ENCODE data around the gene NPRL2.

The NPRL2 gene

GRCh38 chr3:50323614-50324199, 26.9 kb downstream of the NPRL2 start:
- Histone ChIP-seq H3K4me1 (ENCODE audit: control insufficient read depth, insufficient read depth, low read length) (peaks cover 40% of the 10 kb centered on the region), H3K27me3 (ENCODE audit: control insufficient read depth, insufficient read depth, low read length) (no peaks in the 10 kb centered on the region), H3K4me2 (ENCODE audit: low read length) (no peak overlapping the region), H3K4me3 (ENCODE audit: low read length) (no peak overlapping the region), H3K9ac (ENCODE audit: low read depth, low read length) (no peak overlapping the region), H3K36me3 (ENCODE audit: insufficient read depth, low read length) (peaks cover 18% of the 10 kb centered on the region), H3K9me3 (replicated peaks; ENCODE audit: low read length) (no peaks in the 10 kb centered on the region)

- peaks cover 24% of the 10 kb centered on the region for H3K36me3 ChIP-seq (ENCODE audit: insufficient read depth, low read length)
- no peaks in the 10 kb centered on the region for H3K9me3 ChIP-seq (replicated peaks; ENCODE audit: low read length)
- no peak overlapping the region for H3K4me2 ChIP-seq (ENCODE audit: low read length)
- no peak overlapping the region for H3K9ac ChIP-seq (ENCODE audit: low read depth, low read length)
- H3K4me3 ChIP-seq (ENCODE audit: low read length) = no peak overlapping the region
- no peaks in the 10 kb centered on the region for H3K27me3 ChIP-seq (ENCODE audit: control insufficient read depth, insufficient read depth, low read length)
- H3K4me1 ChIP-seq (ENCODE audit: control insufficient read depth, insufficient read depth, low read length) = peaks cover 34% of the 10 kb centered on the region
Observed at GRCh38 chr3:50323092-50323600, 27.4 kb downstream of the NPRL2 start.

- Histone ChIP-seq H3K4me1 (ENCODE audit: control insufficient read depth, insufficient read depth, low read length) (peaks cover 34% of the 10 kb centered on the region), H3K9me3 (replicated peaks; ENCODE audit: low read length) (no peaks in the 10 kb centered on the region)
Observed at GRCh38 chr3:50322386-50323091, 28.0 kb downstream of the NPRL2 start, which contains the start of gene HYAL2. TSS of gene HYAL2 (minus strand) at chr3:50322745. CDS start at chr3:50320489, 2,256 bp downstream.

DNA sequence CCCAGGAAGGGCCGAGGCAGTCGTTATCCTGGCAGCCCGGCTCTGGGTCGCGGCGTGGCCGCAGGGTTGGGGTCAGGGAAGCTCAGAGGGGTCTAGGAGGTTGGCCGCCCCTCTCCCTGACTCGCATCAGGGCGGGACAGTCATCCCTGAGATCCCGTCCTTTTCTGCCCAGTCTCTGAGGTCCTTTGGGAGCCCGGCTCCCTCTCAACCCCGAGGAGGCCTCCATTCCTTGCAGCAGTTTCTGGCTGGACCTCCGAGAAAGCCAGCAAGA, 28.5 kb downstream of the NPRL2 start:
- Histone ChIP-seq H3K4me3 (ENCODE audit: low read length) (peak overlapping the region; percentile 73), H3K4me1 (ENCODE audit: control insufficient read depth, insufficient read depth, low read length) (peaks cover 29% of the 10 kb centered on the region), H3K36me3 (ENCODE audit: insufficient read depth, low read length) (peaks cover 29% of the 10 kb centered on the region), H3K9me3 (replicated peaks; ENCODE audit: low read length) (no peaks in the 10 kb centered on the region), H3K9ac (ENCODE audit: low read depth, low read length) (peak overlapping the region; percentile 96), H3K4me2 (ENCODE audit: low read length) (peak overlapping the region; percentile 85), H3K27me3 (ENCODE audit: control insufficient read depth, insufficient read depth, low read length) (no peaks in the 10 kb centered on the region)

More at GRCh38 chr3:50322386-50323091, 28.0 kb downstream of the NPRL2 start, which contains the start of gene HYAL2:
- Histone ChIP-seq H3K4me2 (ENCODE audit: low read length) (peak within 1 kb of the TSS; percentile 85), H3K9ac (ENCODE audit: low read depth, low read length) (peak within 1 kb of the TSS; percentile 96), H3K4me3 (ENCODE audit: low read length) (peak within 1 kb of the TSS; percentile 73), H3K27me3 (ENCODE audit: control insufficient read depth, insufficient read depth, low read length) (no peaks in the 10 kb centered on the region), H3K36me3 (ENCODE audit: insufficient read depth, low read length) (peaks cover 29% of the 10 kb centered on the region)

- H3K36me3 ChIP-seq (ENCODE audit: insufficient read depth, low read length) = peaks cover 29% of the 10 kb centered on the region
- H3K9ac ChIP-seq (ENCODE audit: low read depth, low read length) = peak overlapping the region; percentile 96
- peak overlapping the region; percentile 85 for H3K4me2 ChIP-seq (ENCODE audit: low read length)
- no peaks in the 10 kb centered on the region for H3K9me3 ChIP-seq (replicated peaks; ENCODE audit: low read length)
- no peaks in the 10 kb centered on the region for H3K27me3 ChIP-seq (ENCODE audit: control insufficient read depth, insufficient read depth, low read length)
- peaks cover 31% of the 10 kb centered on the region for H3K4me1 ChIP-seq (ENCODE audit: control insufficient read depth, insufficient read depth, low read length)
- H3K4me3 ChIP-seq (ENCODE audit: low read length) = peak overlapping the region; percentile 73
Observed at GRCh38 chr3:50321336-50322114, 29.1 kb downstream of the NPRL2 start.

- peaks cover 24% of the 10 kb centered on the region for H3K36me3 ChIP-seq (ENCODE audit: insufficient read depth, low read length)
- H3K27me3 ChIP-seq (ENCODE audit: control insufficient read depth, insufficient read depth, low read length) = no peaks in the 10 kb centered on the region
- peaks cover 31% of the 10 kb centered on the region for H3K4me1 ChIP-seq (ENCODE audit: control insufficient read depth, insufficient read depth, low read length)
Observed at GRCh38 chr3:50320853-50321335, 29.7 kb downstream of the NPRL2 start.

DNA sequence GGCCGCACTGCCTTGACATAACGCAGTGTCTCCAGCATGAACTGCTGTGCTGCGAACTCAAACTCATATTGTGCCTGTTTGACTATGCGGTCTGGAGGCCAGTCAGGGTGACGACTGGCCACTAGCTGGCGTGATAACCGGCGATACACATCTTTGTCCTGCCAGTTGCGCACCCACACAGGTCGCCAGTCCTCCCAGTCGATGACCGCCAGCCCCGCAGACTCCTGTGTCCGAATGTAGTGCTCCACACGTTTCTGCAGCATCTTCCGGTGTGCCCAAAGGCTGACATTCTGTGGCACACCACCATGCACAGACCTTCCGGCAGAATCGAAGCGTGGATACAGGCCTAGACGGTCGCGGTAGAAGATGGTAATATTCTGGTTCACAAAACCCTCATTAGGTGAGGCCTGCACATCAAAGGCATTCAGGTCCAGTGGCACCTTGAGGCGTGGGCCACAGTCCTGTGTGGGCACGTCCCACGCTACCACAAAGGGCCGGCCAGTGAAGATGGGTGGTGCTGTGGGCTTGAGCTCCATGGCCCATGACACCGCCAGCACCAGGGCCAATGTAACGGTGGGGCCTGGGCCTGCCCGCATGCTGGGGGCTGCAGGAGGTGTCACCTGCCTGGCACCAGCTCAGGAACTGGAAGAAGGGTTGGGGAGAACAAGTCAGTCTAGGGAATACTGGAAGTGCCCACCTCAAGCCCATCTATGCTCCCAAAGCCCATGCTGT, 30.5 kb downstream of the NPRL2 start:
- H3K4me2 ChIP-seq (ENCODE audit: low read length) = peak overlapping the region; percentile 85
- peaks cover 22% of the 10 kb centered on the region for H3K36me3 ChIP-seq (ENCODE audit: insufficient read depth, low read length)
- peak overlapping the region; percentile 96 for H3K9ac ChIP-seq (ENCODE audit: low read depth, low read length)
- H3K4me1 ChIP-seq (ENCODE audit: control insufficient read depth, insufficient read depth, low read length) = peaks cover 31% of the 10 kb centered on the region
- peak overlapping the region; percentile 73 for H3K4me3 ChIP-seq (ENCODE audit: low read length)
- no peaks in the 10 kb centered on the region for H3K27me3 ChIP-seq (ENCODE audit: control insufficient read depth, insufficient read depth, low read length)
- H3K9me3 ChIP-seq (replicated peaks; ENCODE audit: low read length) = no peaks in the 10 kb centered on the region

More at GRCh38 chr3:50320853-50321335, 29.7 kb downstream of the NPRL2 start:
- no peaks in the 10 kb centered on the region for H3K9me3 ChIP-seq (replicated peaks; ENCODE audit: low read length)
- H3K9ac ChIP-seq (ENCODE audit: low read depth, low read length) = peak overlapping the region; percentile 96
- H3K4me3 ChIP-seq (ENCODE audit: low read length) = peak overlapping the region; percentile 73
- peak overlapping the region; percentile 85 for H3K4me2 ChIP-seq (ENCODE audit: low read length)

DNA sequence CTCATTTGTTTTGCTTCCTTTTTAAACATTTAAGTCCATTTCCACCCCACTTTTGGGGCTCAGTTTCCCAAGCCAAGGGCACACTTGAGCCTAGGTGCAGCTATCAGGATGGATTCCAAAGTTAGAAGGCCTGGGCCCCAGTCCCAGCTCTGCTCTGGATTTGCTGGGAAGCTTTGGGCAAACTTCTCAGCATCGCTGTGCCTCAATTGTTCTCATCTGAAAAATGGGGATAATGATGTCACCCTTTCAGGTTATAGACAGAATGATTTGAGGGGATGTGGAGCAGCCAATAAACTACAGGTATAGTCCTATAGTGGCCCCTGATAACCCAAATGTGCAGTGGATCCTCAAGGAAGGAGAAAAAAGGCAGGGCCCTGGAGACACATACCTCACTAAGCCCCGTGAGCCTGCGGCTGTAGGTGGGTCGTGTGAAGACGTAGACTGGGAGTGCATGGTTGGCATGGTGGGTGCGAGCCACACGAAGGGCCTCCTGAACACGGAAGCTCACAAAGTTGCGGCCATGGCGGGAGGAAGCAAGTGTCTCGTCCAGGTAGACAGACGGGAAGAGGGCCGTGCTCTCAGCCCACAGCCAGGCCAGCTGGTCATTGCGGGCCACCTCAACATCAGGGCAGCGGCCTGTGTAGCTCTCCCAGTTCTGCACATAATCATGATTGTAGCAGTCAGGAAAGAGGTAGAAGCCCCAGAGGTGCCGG, 31.2 kb downstream of the NPRL2 start:
- Histone ChIP-seq H3K4me2 (ENCODE audit: low read length) (peak overlapping the region; percentile 85), H3K9ac (ENCODE audit: low read depth, low read length) (no peak overlapping the region), H3K36me3 (ENCODE audit: insufficient read depth, low read length) (peaks cover 22% of the 10 kb centered on the region), H3K4me1 (ENCODE audit: control insufficient read depth, insufficient read depth, low read length) (peaks cover 31% of the 10 kb centered on the region), H3K27me3 (ENCODE audit: control insufficient read depth, insufficient read depth, low read length) (no peaks in the 10 kb centered on the region), H3K9me3 (replicated peaks; ENCODE audit: low read length) (no peaks in the 10 kb centered on the region), H3K4me3 (ENCODE audit: low read length) (no peak overlapping the region)

- Histone ChIP-seq H3K27me3 (ENCODE audit: control insufficient read depth, insufficient read depth, low read length) (no peaks in the 10 kb centered on the region), H3K9ac (ENCODE audit: low read depth, low read length) (no peak overlapping the region), H3K9me3 (replicated peaks; ENCODE audit: low read length) (no peaks in the 10 kb centered on the region), H3K4me1 (ENCODE audit: control insufficient read depth, insufficient read depth, low read length) (peaks cover 31% of the 10 kb centered on the region), H3K4me2 (ENCODE audit: low read length) (peak overlapping the region; percentile 21), H3K36me3 (ENCODE audit: insufficient read depth, low read length) (peaks cover 22% of the 10 kb centered on the region), H3K4me3 (ENCODE audit: low read length) (no peak overlapping the region)
Observed at GRCh38 chr3:50318615-50319014, 32.0 kb downstream of the NPRL2 start.

GRCh38 chr3:50318163-50318562, 32.4 kb downstream of the NPRL2 start:
- Histone ChIP-seq H3K9ac (ENCODE audit: low read depth, low read length) (no peak overlapping the region), H3K9me3 (replicated peaks; ENCODE audit: low read length) (no peaks in the 10 kb centered on the region), H3K27me3 (ENCODE audit: control insufficient read depth, insufficient read depth, low read length) (no peaks in the 10 kb centered on the region), H3K36me3 (ENCODE audit: insufficient read depth, low read length) (peaks cover 22% of the 10 kb centered on the region), H3K4me2 (ENCODE audit: low read length) (no peak overlapping the region), H3K4me1 (ENCODE audit: control insufficient read depth, insufficient read depth, low read length) (peaks cover 31% of the 10 kb centered on the region), H3K4me3 (ENCODE audit: low read length) (no peak overlapping the region)
